ENCODE measurements around the gene SYT17.

- no peak for TF ChIP-seq CTCF (IDR thresholded peaks at IDR 0.05; ENCODE audit: low read depth, low read length, poor library complexity, severe bottlenecking)
- no peak for TF ChIP-seq EZH2phosphoT487 (IDR thresholded peaks at IDR 0.05; ENCODE audit: borderline replicate concordance, low read length)
Observed at GRCh38 chr16:19284207-19284606, 116.2 kb downstream of the SYT17 start.

All from DOHH2 (cell line).